MM.1S (cell line): Measurements from ENCODE around the gene RHBDL1.

ENCODE experiments used
- DNase-seq: peaks from one replicate; pipeline ENCODE4 v3.0.0-alpha.2; 2015
- H2AFZ ChIP-seq: fragments of 300-600 bp; sonication (generic); 2 replicates; pipeline ENCODE4 v1.6.0; 2016; ENCODE audit warnings: antibody characterized with exemption, low read length
- H3F3A ChIP-seq: fragments of 300-600 bp; sonication (generic); 2 replicates; pipeline ENCODE4 v1.6.1; 2016; ENCODE audit warnings: mild to moderate bottlenecking, antibody characterized with exemption, low read length, moderate library complexity, mixed read lengths; ENCODE audit not compliant: insufficient read depth
- H3K27ac ChIP-seq: fragments of 300-600 bp; sonication (generic); 2 replicates; pipeline ENCODE4 v1.5.1; 2016; ENCODE audit warnings: mild to moderate bottlenecking, low read length
- H3K27me3 ChIP-seq: fragments of 300-600 bp; sonication (generic); replicated peaks from 2 replicates; pipeline ENCODE4 v1.6.0; 2016; ENCODE audit warnings: low read length; ENCODE audit not compliant: insufficient read depth
- H3K36me3 ChIP-seq: fragments of 300-600 bp; sonication (generic); replicated peaks from 2 replicates; pipeline ENCODE4 v1.6.1; 2016; ENCODE audit warnings: mild to moderate bottlenecking, low read length, mixed read lengths; ENCODE audit not compliant: insufficient read depth
- H3K4me1 ChIP-seq: fragments of 300-600 bp; sonication (generic); 2 replicates; pipeline ENCODE4 v1.6.1; 2016; ENCODE audit warnings: low read length, mixed read lengths
- H3K4me2 ChIP-seq: fragments of 300-600 bp; sonication (generic); 2 replicates; pipeline ENCODE4 v1.6.0; 2016; ENCODE audit warnings: low read depth, low read length
- H3K4me3 ChIP-seq: fragments of 300-600 bp; sonication (generic); 2 replicates; pipeline ENCODE4 v1.5.1; 2016; ENCODE audit warnings: low read length, mixed read lengths
- H3K79me2 ChIP-seq: fragments of 300-600 bp; sonication (generic); 2 replicates; pipeline ENCODE4 v1.6.1; 2016; ENCODE audit warnings: mixed run types, low read length, mixed read lengths
- H3K9ac ChIP-seq: fragments of 300-600 bp; sonication (generic); 2 replicates; pipeline ENCODE4 v1.6.1; 2016; ENCODE audit warnings: low read length, mixed read lengths
- H3K9me2 ChIP-seq: fragments of 300-600 bp; sonication (generic); replicated peaks from 2 replicates; pipeline ENCODE4 v1.6.1; 2016; ENCODE audit warnings: mild to moderate bottlenecking, low read length, mixed read lengths; ENCODE audit not compliant: insufficient read depth
- H3K9me3 ChIP-seq: fragments of 300-600 bp; sonication (generic); replicated peaks from 2 replicates; pipeline ENCODE4 v1.6.1; 2016; ENCODE audit warnings: mild to moderate bottlenecking, low read length, mixed read lengths; ENCODE audit not compliant: insufficient read depth
- H4K20me1 ChIP-seq: fragments of 300-600 bp; sonication (generic); 2 replicates; pipeline ENCODE4 v1.6.1; 2016; ENCODE audit warnings: mild to moderate bottlenecking, low read length, moderate library complexity, mixed read lengths; ENCODE audit not compliant: insufficient read depth
- CTCF ChIP-seq: fragments of 300-600 bp; sonication (generic); IDR thresholded peaks from 2 replicates; pipeline ENCODE4 v1.5.1; 2016; ENCODE audit warnings: antibody characterized with exemption, low read length, mixed read lengths
- EZH2 ChIP-seq: fragments of 300-600 bp; sonication (generic); optimal IDR thresholded peaks from 2 replicates; pipeline ENCODE3; 2017; ENCODE audit warnings: low read depth, mild to moderate bottlenecking, antibody characterized with exemption, low read length, mixed read lengths
- EZH2phosphoT487 ChIP-seq: fragments of 300-600 bp; sonication (generic); IDR thresholded peaks from 2 replicates; pipeline ENCODE4 v1.6.1; 2018; ENCODE audit warnings: antibody characterized with exemption, low read length

Gene RHBDL1

GRCh38 chr16:683396-684070 is 8.1 kb downstream of the RHBDL1 start:
- no peaks in the 10 kb centered on the region for H3K9me2 ChIP-seq
- DNase-seq, result no peak
- peak overlapping the region; percentile 32; the same call in 1 of the 2 replicates for H3K9ac ChIP-seq
- H4K20me1 ChIP-seq, result no peaks in the 10 kb centered on the region
- no peaks in the 10 kb centered on the region for H3K9me3 ChIP-seq
- H3K36me3 ChIP-seq, result no peaks in the 10 kb centered on the region
- peak overlapping the region; percentile 70 for H3K4me2 ChIP-seq
- H3F3A ChIP-seq, result 0 out of 2 replicates have a peak, but pooled peaks cover 4% of the 10 kb centered on the region
- no peak overlapping the region for H2AFZ ChIP-seq
- H3K79me2 ChIP-seq, result peaks cover 34% of the 10 kb centered on the region
- H3K4me3 ChIP-seq, result peak overlapping the region; percentile 61
- H3K27me3 ChIP-seq, result no peaks in the 10 kb centered on the region
- TF ChIP-seq EZH2phosphoT487 (no peak), CTCF (no peak), EZH2 (no peak)
- peaks cover 8% of the 10 kb centered on the region; the same call in 1 of the 2 replicates for H3K4me1 ChIP-seq
- H3K27ac ChIP-seq, result no peak overlapping the region

- Histone ChIP-seq H3K9ac (peak within 1 kb of the TSS; percentile 32; the same call in 1 of the 2 replicates), H3F3A (0 out of 2 replicates have a peak, but pooled peaks cover 4% of the 10 kb centered on the region), H3K9me3 (no peaks in the 10 kb centered on the region), H3K4me3 (peak within 1 kb of the TSS; percentile 61), H3K4me2 (peak within 1 kb of the TSS; percentile 70), H3K4me1 (peaks cover 9% of the 10 kb centered on the region), H3K9me2 (no peaks in the 10 kb centered on the region), H3K27ac (peak within 1 kb of the TSS; percentile 29; the same call in 1 of the 2 replicates), H3K79me2 (peaks cover 40% of the 10 kb centered on the region), H3K36me3 (no peaks in the 10 kb centered on the region), H3K27me3 (no peaks in the 10 kb centered on the region), H4K20me1 (no peaks in the 10 kb centered on the region), H2AFZ (no peak within 1 kb of the TSS)
- TF ChIP-seq EZH2, result no peak
- no peak for TF ChIP-seq EZH2phosphoT487
- no peak for TF ChIP-seq CTCF
- peak; percentile 90 for DNase-seq
Measured at GRCh38 chr16:684071-684794, 8.8 kb downstream of the RHBDL1 start, which contains the start of gene JMJD8. TSS of gene JMJD8 (minus strand) at chr16:684334. CDS start at chr16:684319, 15 bp downstream.

- Histone ChIP-seq H3K4me1 (peaks cover 14% of the 10 kb centered on the region), H3K9ac (no peak overlapping the region), H3K4me2 (no peak overlapping the region), H2AFZ (no peak overlapping the region), H3K9me2 (no peaks in the 10 kb centered on the region), H3K79me2 (peaks cover 47% of the 10 kb centered on the region), H3F3A (0 out of 2 replicates have a peak, but pooled peaks cover 4% of the 10 kb centered on the region), H3K9me3 (no peaks in the 10 kb centered on the region), H3K27me3 (no peaks in the 10 kb centered on the region), H3K27ac (no peak overlapping the region), H3K36me3 (no peaks in the 10 kb centered on the region), H3K4me3 (no peak overlapping the region), H4K20me1 (no peaks in the 10 kb centered on the region)
- TF ChIP-seq EZH2phosphoT487 (no peak), EZH2 (no peak), CTCF (no peak)
- DNase-seq, result no peak
Measured at GRCh38 chr16:684961-685696, 9.7 kb downstream of the RHBDL1 start.
